Tibial nerve (tissue), 4 donors: Measurements from ENCODE around the gene MED20.

Experiments
- EP300 ChIP-seq, 2 donors: sonication (generic); formaldehyde crosslinking; IDR thresholded peaks; one replicate each; pipeline ENCODE4 v1.6.1; 2017; ENCODE audit warnings: antibody characterized with exemption in 2 of 2, mild to moderate bottlenecking in 1 of 2
- POLR2A ChIP-seq, 2 donors: fragments of 450-650 bp; IDR thresholded peaks; one replicate each; pipeline ENCODE4 v1.6.1; 2017; ENCODE audit warnings: antibody characterized with exemption in 2 of 2, mild to moderate bottlenecking in 2 of 2, moderate library complexity in 2 of 2
- TF ChIP-seq, protein P1 (sequence below), 5 experiments: fragments of 200-600 bp in 3 of 5; fragments of 450-650 bp in 2 of 5; sonication (generic) in 3 of 5; IDR thresholded peaks; one replicate each; pipeline ENCODE4 v1.5.1; 2016 to 2019; ENCODE audit warnings: antibody characterized with exemption in 5 of 5, mild to moderate bottlenecking in 3 of 5, moderate library complexity in 2 of 5

DNA sequence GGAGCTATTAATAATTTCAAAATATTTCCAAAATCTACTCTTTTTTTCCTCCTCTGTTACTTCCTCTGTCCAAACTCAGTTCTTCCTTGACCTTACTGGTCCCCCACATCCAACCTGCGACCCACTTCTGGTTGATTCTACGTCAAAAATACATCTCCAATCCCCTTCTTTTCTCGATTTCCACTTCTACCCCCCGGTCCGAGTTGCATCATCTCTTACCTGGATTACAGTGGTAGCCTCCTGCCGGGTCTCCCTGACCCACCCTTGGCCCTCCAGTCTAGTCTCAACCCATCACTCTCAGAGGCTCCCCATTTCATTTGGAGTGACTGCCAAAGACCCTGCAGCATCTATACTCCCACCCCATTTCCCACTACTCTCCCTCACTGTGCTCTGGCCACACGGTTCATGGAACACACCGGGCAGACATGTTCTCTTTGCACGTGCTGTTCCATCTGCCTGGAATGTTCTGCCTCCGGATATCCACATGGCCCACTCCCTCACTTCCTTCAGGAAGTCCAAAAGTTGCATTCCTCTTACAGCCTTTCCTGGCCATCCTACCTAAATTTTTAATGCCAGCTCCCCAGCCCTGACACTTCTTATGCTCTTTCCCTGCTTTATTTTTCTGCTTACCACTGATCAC is 26.8 kb upstream of the MED20 start:
- TF ChIP-seq POLR2A (IDR thresholded peaks at IDR 0.05) (no peak), EP300 (IDR thresholded peaks at IDR 0.05) (no peak)
- TF ChIP-seq, protein P1, sequence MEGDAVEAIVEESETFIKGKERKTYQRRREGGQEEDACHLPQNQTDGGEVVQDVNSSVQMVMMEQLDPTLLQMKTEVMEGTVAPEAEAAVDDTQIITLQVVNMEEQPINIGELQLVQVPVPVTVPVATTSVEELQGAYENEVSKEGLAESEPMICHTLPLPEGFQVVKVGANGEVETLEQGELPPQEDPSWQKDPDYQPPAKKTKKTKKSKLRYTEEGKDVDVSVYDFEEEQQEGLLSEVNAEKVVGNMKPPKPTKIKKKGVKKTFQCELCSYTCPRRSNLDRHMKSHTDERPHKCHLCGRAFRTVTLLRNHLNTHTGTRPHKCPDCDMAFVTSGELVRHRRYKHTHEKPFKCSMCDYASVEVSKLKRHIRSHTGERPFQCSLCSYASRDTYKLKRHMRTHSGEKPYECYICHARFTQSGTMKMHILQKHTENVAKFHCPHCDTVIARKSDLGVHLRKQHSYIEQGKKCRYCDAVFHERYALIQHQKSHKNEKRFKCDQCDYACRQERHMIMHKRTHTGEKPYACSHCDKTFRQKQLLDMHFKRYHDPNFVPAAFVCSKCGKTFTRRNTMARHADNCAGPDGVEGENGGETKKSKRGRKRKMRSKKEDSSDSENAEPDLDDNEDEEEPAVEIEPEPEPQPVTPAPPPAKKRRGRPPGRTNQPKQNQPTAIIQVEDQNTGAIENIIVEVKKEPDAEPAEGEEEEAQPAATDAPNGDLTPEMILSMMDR (IDR thresholded peaks at IDR 0.05): no peak
